SK-N-SH (cell line): ENCODE results near the gene PPP1R1C.

Source experiments
- CTCF ChIP-seq: fragments of 200-600 bp; sonication (generic); IDR thresholded peaks from 2 replicates; pipeline ENCODE4 v1.6.1; 2017; ENCODE audit warnings: antibody characterized with exemption, mild to moderate bottlenecking, moderate library complexity
- EP300 ChIP-seq, 2 experiments: IDR thresholded peaks; 2 replicates each; pipeline versions ENCODE4 v1.4.0 to v1.6.1; 2012; ENCODE audit warnings: borderline replicate concordance in 1 of 2, low read depth in 1 of 2, low read length in 1 of 2
- MAX ChIP-seq: IDR thresholded peaks from 2 replicates; pipeline ENCODE4 v1.4.0; 2012; ENCODE audit warnings: low read depth
- POLR2AphosphoS5 ChIP-seq: IDR thresholded peaks from 2 replicates; pipeline ENCODE4 v1.6.1; 2012; ENCODE audit warnings: low read depth, low read length
- RAD21 ChIP-seq: IDR thresholded peaks from 2 replicates; pipeline ENCODE4 v1.6.1; 2012; ENCODE audit warnings: mild to moderate bottlenecking, low read length
- SIN3A ChIP-seq: IDR thresholded peaks from 2 replicates; pipeline ENCODE4 v1.6.1; 2012; ENCODE audit warnings: low read depth, mild to moderate bottlenecking, low read length, moderate library complexity, borderline replicate concordance
- SMC3 ChIP-seq: IDR thresholded peaks from 2 replicates; pipeline ENCODE4 v1.6.1; 2012; ENCODE audit warnings: low read depth, low read length, improper control_type of control experiment
- TAF1 ChIP-seq: IDR thresholded peaks from 2 replicates; pipeline ENCODE4 v1.6.1; 2012; ENCODE audit warnings: low read depth, mild to moderate bottlenecking, low read length, moderate library complexity, borderline replicate concordance
- TEAD4 ChIP-seq: IDR thresholded peaks from 2 replicates; pipeline ENCODE4 v1.4.0; 2012; ENCODE audit warnings: mild to moderate bottlenecking, borderline replicate concordance; ENCODE audit not compliant: insufficient read depth
- USF2 ChIP-seq: fragments of 150-350 bp; IDR thresholded peaks from 2 replicates; pipeline ENCODE4 v1.6.1; 2017; ENCODE audit warnings: antibody characterized with exemption, low read length, low read depth, borderline replicate concordance

- TF ChIP-seq TEAD4 (no peak), MAX (no peak), SMC3 (no peak), EP300 (IDR thresholded peaks at IDR 0.05; ENCODE audit: borderline replicate concordance in 1 of 2, low read depth in 1 of 2, low read length in 1 of 2) (no peak), CTCF (no peak), SIN3A (no peak), TAF1 (no peak), POLR2AphosphoS5 (no peak), USF2 (no peak), RAD21 (no peak)
These were observed 13.1 kb upstream of the PPP1R1C start for GRCh38 chr2:181972431-181973170.
